OCI-LY7 (cell line): ENCODE results near the gene GRHL3.

Experiments used
- EZH2phosphoT487 ChIP-seq: fragments of 200-600 bp; sonication (generic); IDR thresholded peaks from 2 replicates; pipeline ENCODE4 v1.6.1; 2018; ENCODE audit warnings: low read depth, borderline replicate concordance, mild to moderate bottlenecking, mixed run types, antibody characterized with exemption, low read length, moderate library complexity, mixed read lengths
- TF ChIP-seq, protein P1 (sequence below): fragments of 200-600 bp; sonication (generic); conservative IDR thresholded peaks from 2 replicates; pipeline ENCODE4 v1.5.1; 2014; ENCODE audit warnings: mild to moderate bottlenecking, antibody characterized with exemption, low read length, moderate library complexity, mixed read lengths

DNA sequence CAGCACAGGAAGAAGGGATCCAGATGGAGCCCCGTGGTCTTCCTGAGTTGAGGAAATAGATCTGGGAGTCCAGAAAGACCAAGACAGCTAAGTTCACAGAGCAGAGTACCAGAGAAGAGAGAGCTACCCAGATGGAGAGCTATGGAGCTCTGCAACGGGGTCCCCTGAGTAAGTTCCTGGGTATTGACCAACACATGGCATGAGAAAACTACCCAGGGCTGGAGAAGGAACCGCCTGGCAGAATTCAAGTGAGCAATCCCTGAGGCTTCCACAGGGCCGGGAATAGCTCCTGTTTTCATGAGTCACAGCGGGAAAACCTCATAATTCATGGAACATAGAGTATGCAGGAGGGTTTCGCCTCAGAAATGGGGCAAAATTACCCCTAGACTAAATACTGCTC lies 74.7 kb downstream of the GRHL3 start:
- TF ChIP-seq, protein P1, sequence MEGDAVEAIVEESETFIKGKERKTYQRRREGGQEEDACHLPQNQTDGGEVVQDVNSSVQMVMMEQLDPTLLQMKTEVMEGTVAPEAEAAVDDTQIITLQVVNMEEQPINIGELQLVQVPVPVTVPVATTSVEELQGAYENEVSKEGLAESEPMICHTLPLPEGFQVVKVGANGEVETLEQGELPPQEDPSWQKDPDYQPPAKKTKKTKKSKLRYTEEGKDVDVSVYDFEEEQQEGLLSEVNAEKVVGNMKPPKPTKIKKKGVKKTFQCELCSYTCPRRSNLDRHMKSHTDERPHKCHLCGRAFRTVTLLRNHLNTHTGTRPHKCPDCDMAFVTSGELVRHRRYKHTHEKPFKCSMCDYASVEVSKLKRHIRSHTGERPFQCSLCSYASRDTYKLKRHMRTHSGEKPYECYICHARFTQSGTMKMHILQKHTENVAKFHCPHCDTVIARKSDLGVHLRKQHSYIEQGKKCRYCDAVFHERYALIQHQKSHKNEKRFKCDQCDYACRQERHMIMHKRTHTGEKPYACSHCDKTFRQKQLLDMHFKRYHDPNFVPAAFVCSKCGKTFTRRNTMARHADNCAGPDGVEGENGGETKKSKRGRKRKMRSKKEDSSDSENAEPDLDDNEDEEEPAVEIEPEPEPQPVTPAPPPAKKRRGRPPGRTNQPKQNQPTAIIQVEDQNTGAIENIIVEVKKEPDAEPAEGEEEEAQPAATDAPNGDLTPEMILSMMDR, result no peak
- TF ChIP-seq EZH2phosphoT487, result no peak
